HG02884 (cell line): ENCODE data around the gene PREPL.

Experiments used
- ATAC-seq: cut with Tn5 transposase; IDR thresholded peaks from one replicate; pipeline ENCODE4 v1.9.1; 2021; ENCODE audit warnings: mild to moderate bottlenecking, moderate library complexity; ENCODE audit not compliant: unreplicated experiment

PREPL gene

GRCh38 chr2:44296653-44297052, 64.6 kb downstream of the PREPL start:
- no peak for ATAC-seq

GRCh38 chr2:44295633-44296359, 65.5 kb downstream of the PREPL start:
- no peak for ATAC-seq

GRCh38 chr2:44295113-44295512, 66.2 kb downstream of the PREPL start:
- ATAC-seq = no peak

GRCh38 chr2:44291281-44292248, 69.7 kb downstream of the PREPL start:
- no peak for ATAC-seq

- no peak for ATAC-seq
These were observed 71.0 kb downstream of the PREPL start for GRCh38 chr2:44290261-44290660.

GRCh38 chr2:44286884-44287638, 74.2 kb downstream of the PREPL start:
- ATAC-seq = no peak

GRCh38 chr2:44286119-44286883, 75.0 kb downstream of the PREPL start:
- no peak for ATAC-seq

GRCh38 chr2:44285174-44285573, 76.1 kb downstream of the PREPL start:
- no peak for ATAC-seq

- no peak for ATAC-seq
These were observed 78.1 kb downstream of the PREPL start for GRCh38 chr2:44283116-44283666.

GRCh38 chr2:44280869-44281268, 80.4 kb downstream of the PREPL start:
- ATAC-seq = no peak

- ATAC-seq = no peak
These were observed 83.8 kb downstream of the PREPL start for GRCh38 chr2:44277541-44277940.

GRCh38 chr2:44275927-44276303, 85.4 kb downstream of the PREPL start:
- no peak for ATAC-seq

- ATAC-seq = no peak
These were observed 87.7 kb downstream of the PREPL start for GRCh38 chr2:44273596-44273995.

- no peak for ATAC-seq
These were observed 88.2 kb downstream of the PREPL start for GRCh38 chr2:44273076-44273475.

- ATAC-seq = no peak
These were observed 90.0 kb downstream of the PREPL start for GRCh38 chr2:44271296-44271695.

- no peak for ATAC-seq
These were observed 91.5 kb downstream of the PREPL start for GRCh38 chr2:44269831-44270230.

- ATAC-seq = no peak
These were observed 93.3 kb downstream of the PREPL start for GRCh38 chr2:44267796-44268648.
